HepG2 (cell line): Measurements from ENCODE around the gene TECPR1. TPM values are rescaled to one million over a fixed set of nuclear protein-coding genes. Genes with fewer than 3 reads are reported as not detected.

ENCODE experiments used
- ATAD3A ChIP-seq: sonication (generic); formaldehyde crosslinking; IDR thresholded peaks from 2 replicates; pipeline ENCODE4 v1.4.0; 2020; ENCODE audit warnings: missing genetic modification reagents
- CEBPZ ChIP-seq: IDR thresholded peaks from 2 replicates; pipeline ENCODE4 v1.6.1; 2012; ENCODE audit warnings: low read length, improper control_type of control experiment
- DPF2 ChIP-seq: sonication (generic); formaldehyde crosslinking; IDR thresholded peaks from 2 replicates; pipeline ENCODE4 v1.4.0; 2020; ENCODE audit warnings: mild to moderate bottlenecking, low read depth, missing genetic modification reagents, borderline replicate concordance
- ERF ChIP-seq: IDR thresholded peaks from 2 replicates; pipeline ENCODE4 v1.6.1; 2018; ENCODE audit warnings: missing biosample characterization, missing genetic modification reagents
- HDAC2 ChIP-seq: sonication (generic); formaldehyde crosslinking; IDR thresholded peaks from 2 replicates; pipeline ENCODE4 v1.4.0; 2020; ENCODE audit warnings: missing genetic modification reagents
- HNF4A ChIP-seq: sonication (generic); formaldehyde crosslinking; IDR thresholded peaks from 2 replicates; pipeline ENCODE4 v1.4.0; 2020; ENCODE audit warnings: missing genetic modification reagents
- HOXD1 ChIP-seq: sonication (generic); formaldehyde crosslinking; IDR thresholded peaks from 2 replicates; pipeline ENCODE4 v1.5.0; 2020; ENCODE audit warnings: missing genetic modification reagents
- KLF6 ChIP-seq: IDR thresholded peaks from 2 replicates; pipeline ENCODE4 v1.8.0; 2016; ENCODE audit warnings: missing biosample characterization, missing genetic modification reagents
- MNT ChIP-seq: fragments of 450-650 bp; IDR thresholded peaks from 2 replicates; pipeline ENCODE4 v1.6.1; 2016
- NCOA2 ChIP-seq: sonication (generic); formaldehyde crosslinking; IDR thresholded peaks from 2 replicates; pipeline ENCODE4 v1.8.0; 2022; ENCODE audit warnings: inconsistent platforms
- NR2F6 ChIP-seq, 2 experiments: IDR thresholded peaks; 2 replicates each; pipeline ENCODE4 v1.6.1; 2016; ENCODE audit warnings: antibody characterized with exemption in 1 of 2, mild to moderate bottlenecking in 1 of 2
- RBM39 ChIP-seq: fragments of 200-400 bp; formaldehyde crosslinking; IDR thresholded peaks from one replicate; pipeline ENCODE4 v1.6.1; 2018; ENCODE audit warnings: antibody characterized with exemption, mild to moderate bottlenecking, low read depth, low read length; ENCODE audit not compliant: poor library complexity, severe bottlenecking
- SOX13 ChIP-seq, 3 experiments: fragments of 450-650 bp in 1 of 3; sonication (generic) in 1 of 3; formaldehyde crosslinking in 1 of 3; IDR thresholded peaks in 2 of 3; conservative IDR thresholded peaks in 1 of 3; 2 replicates each; pipeline versions ENCODE4 v1.5.0 to v1.6.1; 2016 to 2020; ENCODE audit warnings: antibody characterized with exemption in 1 of 3, mild to moderate bottlenecking in 1 of 3, missing compliant biosample characterization in 1 of 3, missing genetic modification reagents in 1 of 3, moderate library complexity in 1 of 3
- THAP11 ChIP-seq: IDR thresholded peaks from 2 replicates; pipeline ENCODE4 v1.6.1; 2016; ENCODE audit warnings: missing biosample characterization, missing genetic modification reagents
- THRA ChIP-seq: sonication (generic); formaldehyde crosslinking; IDR thresholded peaks from 2 replicates; pipeline ENCODE4 v1.4.0; 2020; ENCODE audit warnings: missing genetic modification reagents, borderline replicate concordance
- ZNF510 ChIP-seq: sonication (generic); formaldehyde crosslinking; IDR thresholded peaks from 2 replicates; pipeline ENCODE4 v1.4.0; 2020; ENCODE audit warnings: low read depth, mild to moderate bottlenecking, missing genetic modification reagents
- ZNF513 ChIP-seq: sonication (generic); formaldehyde crosslinking; conservative IDR thresholded peaks from 2 replicates; pipeline ENCODE4 v1.5.0; 2020; ENCODE audit warnings: missing genetic modification reagents
- ZNF740 ChIP-seq: sonication (generic); formaldehyde crosslinking; IDR thresholded peaks from 2 replicates; pipeline ENCODE4 v1.4.0; 2020; ENCODE audit warnings: missing genetic modification reagents
- ZNF773 ChIP-seq: sonication (generic); formaldehyde crosslinking; IDR thresholded peaks from 2 replicates; pipeline ENCODE4 v1.4.0; 2020; ENCODE audit warnings: missing genetic modification reagents, borderline replicate concordance
- ZNF83 ChIP-seq: sonication (generic); formaldehyde crosslinking; IDR thresholded peaks from 2 replicates; pipeline ENCODE4 v1.4.0; 2020; ENCODE audit warnings: missing genetic modification reagents, mild to moderate bottlenecking, borderline replicate concordance
- polyA plus RNA-seq, 8 experiments: library from polyadenylated mRNA; depleted of rRNA in 3 of 8; stranded (reverse) in 7 of 8; unstranded in 1 of 8; fragments of >200 nt; fragmentation: Illumina TruSeq in 4 of 8; extraction: Trizol in 4 of 8; gene quantifications; 2 replicates each; pipeline versions ENCODE4 v1.2.1 to v1.2.3, GENCODE V29; 2011 to 2016; ENCODE audit warnings: low read depth in 4 of 8, missing spikeins in 1 of 8, mixed read lengths in 1 of 8; ENCODE audit not compliant: insufficient read depth in 1 of 8
- total RNA-seq, 5 experiments: library from RNA; depleted of rRNA; stranded (reverse); fragments of >200 nt; fragmentation: Illumina TruSeq; extraction: Trizol; gene quantifications; 2 replicates each; pipeline ENCODE4 v1.2.3, GENCODE V29; 2016; ENCODE audit warnings: low read depth in 1 of 5

TECPR1 gene
- total and polyA plus RNA-seq, 2 of the 13 experiments (the other 11 are each of a cell fraction or from before 2014, with no cell fraction given) = 2.3 to 6.3 TPM

GRCh38 chr7:98251601-98252424 is at the start of gene TECPR1 (continued):
- TF ChIP-seq ZNF513 (CRISPR knock-in tag) (no peak), SOX13 (IDR thresholded peaks at IDR 0.05) (no peak), SOX13 (CRISPR knock-in tag; conservative IDR thresholded peaks at IDR 0.05 in 1 of 2, IDR thresholded peaks at IDR 0.05 in 1 of 2) (no peak), NCOA2 (no peak; the same call in 1 of the 2 replicates), HNF4A (peak; percentile 87), ZNF740 (no peak), ZNF510 (CRISPR knock-in tag) (0 out of 2 replicates have a peak, but pooled peaks have one; percentile 5), ATAD3A (CRISPR knock-in tag) (no peak), RBM39 (no peak), HOXD1 (CRISPR knock-in tag) (peak; percentile 59; the same call in 1 of the 2 replicates), DPF2 (CRISPR knock-in tag) (no peak), HDAC2 (CRISPR knock-in tag) (peak; percentile 58), CEBPZ (no peak), THAP11 (peak; percentile 86), ERF (peak; percentile 82; the same call in 1 of the 2 replicates), THRA (CRISPR knock-in tag) (peak; percentile 100), ZNF773 (no peak), KLF6 (CRISPR knock-in tag) (peak; percentile 74; the same call in 1 of the 2 replicates), MNT (peak; percentile 12; the same call in 1 of the 2 replicates), NR2F6 (IDR thresholded peaks at IDR 0.05) (peak; percentile 30; the same call in 1 of the 2 replicates), NR2F6 (CRISPR knock-in tag; IDR thresholded peaks at IDR 0.05) (peak; percentile 94), ZNF83 (no peak)
